Liver (tissue), 9 donors: ENCODE measurements around the gene PSME2. TPM values are rescaled to one million over a fixed set of nuclear protein-coding genes. Genes with fewer than 3 reads are reported as not detected.

ENCODE experiments used
- DNase-seq: peaks from one replicate; pipeline ENCODE4 v3.0.0-alpha.2; 2017; ENCODE audit warnings: low spot score
- H3K27ac ChIP-seq, 2 donors: one replicate each; pipeline ENCODE4 v1.7.0; 2013; ENCODE audit warnings: inconsistent platforms in 2 of 2, low read length in 2 of 2, control low read depth in 1 of 2, low read depth in 1 of 2, mild to moderate bottlenecking in 1 of 2
- H3K27me3 ChIP-seq, 4 donors: one replicate each; pipeline versions ENCODE4 v1.6.1 to v1.7.0; 2013; ENCODE audit warnings: low read length in 3 of 4, inconsistent platforms in 1 of 4, mild to moderate bottlenecking in 1 of 4, moderate library complexity in 1 of 4; ENCODE audit not compliant: control insufficient read depth in 4 of 4, insufficient read depth in 4 of 4
- H3K36me3 ChIP-seq, 4 donors: one replicate each; pipeline versions ENCODE4 v1.6.1 to v1.7.0; 2013; ENCODE audit warnings: low read length in 3 of 4, mild to moderate bottlenecking in 3 of 4, low read depth in 1 of 4, moderate library complexity in 1 of 4; ENCODE audit not compliant: control insufficient read depth in 4 of 4, insufficient read depth in 3 of 4
- H3K4me1 ChIP-seq, 4 donors: one replicate each; pipeline versions ENCODE4 v1.6.1 to v1.7.0; 2013; ENCODE audit warnings: low read length in 3 of 4, mild to moderate bottlenecking in 3 of 4, moderate library complexity in 1 of 4; ENCODE audit not compliant: control insufficient read depth in 4 of 4, insufficient read depth in 4 of 4
- H3K4me3 ChIP-seq, 3 donors: one replicate each; pipeline versions ENCODE4 v1.6.1 to v1.7.0; 2013; ENCODE audit warnings: low read length in 3 of 3, control low read depth in 1 of 3, low read depth in 1 of 3, mild to moderate bottlenecking in 1 of 3
- H3K9ac ChIP-seq, 2 donors: one replicate each; pipeline ENCODE4 v1.7.0; 2013; ENCODE audit warnings: low read length in 2 of 2, mild to moderate bottlenecking in 2 of 2, moderate library complexity in 2 of 2, control low read depth in 1 of 2, low read depth in 1 of 2
- H3K9me3 ChIP-seq, 4 donors: one replicate each; pipeline versions ENCODE4 v1.6.1 to v1.7.0; 2013; ENCODE audit warnings: low read length in 3 of 4; ENCODE audit not compliant: control insufficient read depth in 4 of 4
- ATF3 ChIP-seq: IDR thresholded peaks from 2 replicates; pipeline ENCODE4 v1.6.1; 2016; ENCODE audit warnings: antibody characterized with exemption
- FOXA2 ChIP-seq: IDR thresholded peaks from 2 replicates; pipeline ENCODE4 v1.6.1; 2016; ENCODE audit warnings: antibody characterized with exemption
- GABPA ChIP-seq, 2 donors: IDR thresholded peaks in 1 of 2; conservative IDR thresholded peaks in 1 of 2; 2 replicates each; pipeline ENCODE4 v1.6.1; 2016; ENCODE audit warnings: antibody characterized with exemption in 2 of 2, mild to moderate bottlenecking in 1 of 2, moderate library complexity in 1 of 2
- JUND ChIP-seq, 2 donors: IDR thresholded peaks; 2 replicates each; pipeline ENCODE4 v1.6.1; 2016; ENCODE audit warnings: antibody characterized with exemption in 2 of 2
- NR2F2 ChIP-seq: IDR thresholded peaks from 2 replicates; pipeline ENCODE4 v1.6.1; 2016; ENCODE audit warnings: antibody characterized with exemption
- REST ChIP-seq: IDR thresholded peaks from 2 replicates; pipeline ENCODE4 v1.6.1; 2016; ENCODE audit warnings: antibody characterized with exemption, mild to moderate bottlenecking
- RXRA ChIP-seq, 2 donors: IDR thresholded peaks; 2 replicates each; pipeline ENCODE4 v1.6.1; 2017 to 2018; ENCODE audit warnings: antibody characterized with exemption in 2 of 2, mild to moderate bottlenecking in 1 of 2
- TAF1 ChIP-seq: conservative IDR thresholded peaks from 2 replicates; pipeline ENCODE4 v1.6.1; 2016; ENCODE audit warnings: antibody characterized with exemption, mild to moderate bottlenecking
- YY1 ChIP-seq: IDR thresholded peaks from 2 replicates; pipeline ENCODE4 v1.6.1; 2016; ENCODE audit warnings: antibody characterized with exemption, mild to moderate bottlenecking
- ZBTB33 ChIP-seq: IDR thresholded peaks from 2 replicates; pipeline ENCODE4 v1.6.1; 2016; ENCODE audit warnings: antibody characterized with exemption
- WGBS: extraction: QIAGEN DNeasy Blood & Tissue Kit; methylation state at CpG from one replicate; pipeline ENCODE4 v1.1.7; 2013; 5-methylcytosine and 5-hydroxymethylcytosine counted together
- polyA plus RNA-seq, 2 donors: library from polyadenylated mRNA; stranded (reverse) in 1 of 2; unstranded in 1 of 2; fragments of 200-250 nt in 1 of 2; fragments of >200 nt in 1 of 2; fragmentation: Nextera tagmentation in 1 of 2; extraction: Ambion mirVana in 1 of 2; gene quantifications; one replicate each; pipeline versions ENCODE4 v1.2.1 to v1.2.3, GENCODE V29; 2013 to 2015
- total RNA-seq, 2 donors: library from RNA; depleted of rRNA; stranded (reverse); fragments of >200 nt; gene quantifications; one replicate each; pipeline ENCODE4 v1.2.3, GENCODE V29; 2014
- TF ChIP-seq, protein P1 (sequence below): fragments of 150-350 bp; IDR thresholded peaks from 2 replicates; pipeline ENCODE4 v1.5.1; 2017; ENCODE audit warnings: improper control_type of control experiment, low read depth, low read length; ENCODE audit not compliant: missing input control
- donor health status: healthy.
- donor health status: healthy.
- donor health status: healthy.
- donor health status: healthy.
- donor health status: healthy.

The PSME2 gene
- total and polyA plus RNA-seq, 4 donors, result 56.9 to 247 (median 92.7) TPM

- Histone ChIP-seq H3K36me3 (peaks cover 10 to 57% (median 24%) of the 10 kb centered on the region in 4 donors), H3K27me3 (no peaks in the 10 kb centered on the region), H3K4me3 (no peak overlapping the region), H3K4me1 (peaks cover 0 to 22% (median 14%) of the 10 kb centered on the region in 4 donors), H3K9me3 (no peaks in the 10 kb centered on the region), H3K9ac (no peak overlapping the region), H3K27ac (no peak overlapping the region)
- TF ChIP-seq FOXA2, result no peak
- no peak for TF ChIP-seq ATF3
- no peak for TF ChIP-seq GABPA (IDR thresholded peaks at IDR 0.05 in 1 of 2, conservative IDR thresholded peaks at IDR 0.05 in 1 of 2)
- no peak for TF ChIP-seq JUND (IDR thresholded peaks at IDR 0.05)
- TF ChIP-seq RXRA (IDR thresholded peaks at IDR 0.05), result no peak
- TF ChIP-seq, protein P1, sequence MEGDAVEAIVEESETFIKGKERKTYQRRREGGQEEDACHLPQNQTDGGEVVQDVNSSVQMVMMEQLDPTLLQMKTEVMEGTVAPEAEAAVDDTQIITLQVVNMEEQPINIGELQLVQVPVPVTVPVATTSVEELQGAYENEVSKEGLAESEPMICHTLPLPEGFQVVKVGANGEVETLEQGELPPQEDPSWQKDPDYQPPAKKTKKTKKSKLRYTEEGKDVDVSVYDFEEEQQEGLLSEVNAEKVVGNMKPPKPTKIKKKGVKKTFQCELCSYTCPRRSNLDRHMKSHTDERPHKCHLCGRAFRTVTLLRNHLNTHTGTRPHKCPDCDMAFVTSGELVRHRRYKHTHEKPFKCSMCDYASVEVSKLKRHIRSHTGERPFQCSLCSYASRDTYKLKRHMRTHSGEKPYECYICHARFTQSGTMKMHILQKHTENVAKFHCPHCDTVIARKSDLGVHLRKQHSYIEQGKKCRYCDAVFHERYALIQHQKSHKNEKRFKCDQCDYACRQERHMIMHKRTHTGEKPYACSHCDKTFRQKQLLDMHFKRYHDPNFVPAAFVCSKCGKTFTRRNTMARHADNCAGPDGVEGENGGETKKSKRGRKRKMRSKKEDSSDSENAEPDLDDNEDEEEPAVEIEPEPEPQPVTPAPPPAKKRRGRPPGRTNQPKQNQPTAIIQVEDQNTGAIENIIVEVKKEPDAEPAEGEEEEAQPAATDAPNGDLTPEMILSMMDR, result no peak
- no peak for TF ChIP-seq ZBTB33
- no peak for TF ChIP-seq NR2F2
- no peak for TF ChIP-seq YY1
- no peak for TF ChIP-seq TAF1
- no peak for TF ChIP-seq REST
- no peak for DNase-seq
- WGBS, result 96% methylated on average over 5 of the region's 5 CpGs
Observed at GRCh38 chr14:24176599-24176998, 30.2 kb upstream of the PSME2 start.

GRCh38 chr14:24172871-24173281 lies 26.5 kb upstream of the PSME2 start:
- no peak for TF ChIP-seq YY1
- TF ChIP-seq NR2F2, result no peak
- no peak for TF ChIP-seq JUND (IDR thresholded peaks at IDR 0.05)
- no peak for TF ChIP-seq TAF1
- TF ChIP-seq RXRA (IDR thresholded peaks at IDR 0.05), result no peak
- no peak overlapping the region for H3K4me3 ChIP-seq
- H3K36me3 ChIP-seq, result peaks cover 7 to 39% (median 19%) of the 10 kb centered on the region in 4 donors
- no peak for DNase-seq
- no peaks in the 10 kb centered on the region for H3K9me3 ChIP-seq
- no peak overlapping the region for H3K9ac ChIP-seq
- no peak overlapping the region for H3K27ac ChIP-seq
- H3K4me1 ChIP-seq, result no peaks in the 10 kb centered on the region
- 93% methylated on average over 20 of the region's 20 CpGs for WGBS
- H3K27me3 ChIP-seq, result no peaks in the 10 kb centered on the region
